M059J (cell line): ENCODE data around the gene PGD. TPM values are rescaled to one million over a fixed set of nuclear protein-coding genes. Genes with fewer than 3 reads are reported as not detected.

ENCODE experiments used
- DNase-seq: peaks from one replicate; pipeline ENCODE4 v3.0.0-alpha.2; 2012; ENCODE audit warnings: low read depth
- total RNA-seq: library from RNA; depleted of rRNA; stranded (reverse); fragments of >200 nt; shearing (Covaris generic); gene quantifications from 2 replicates; pipeline ENCODE4 v1.2.3, GENCODE V29; 2014; rRNA removed

PGD gene
- 37.1 and 62.3 TPM in 2 replicates for total RNA-seq

GRCh38 chr1:10398734-10399443 is at the start of gene PGD:
Gene PGD (plus strand): TSS chr1:10399064. CDS start chr1:10399118, 54 bp downstream.
- DNase-seq, result peak; percentile 98

- DNase-seq, result no peak
These were observed 45.6 kb upstream of the PGD start for GRCh38 chr1:10353282-10353681.

- DNase-seq, result no peak
These were observed 45.2 kb upstream of the PGD start for GRCh38 chr1:10353693-10354092.

GRCh38 chr1:10360045-10360444 is 38.8 kb upstream of the PGD start:
- DNase-seq, result no peak

GRCh38 chr1:10361515-10361914 is 37.3 kb upstream of the PGD start:
- no peak for DNase-seq

- no peak for DNase-seq
These were observed 30.7 kb upstream of the PGD start for GRCh38 chr1:10368194-10368593.

- no peak for DNase-seq
These were observed 24.4 kb upstream of the PGD start for GRCh38 chr1:10374442-10374860.

- peak; percentile 73 for DNase-seq
These were observed 21.4 kb upstream of the PGD start for GRCh38 chr1:10377365-10378029.

GRCh38 chr1:10378081-10378841 is 20.6 kb upstream of the PGD start:
- peak; percentile 30 for DNase-seq

GRCh38 chr1:10379101-10379620 is 19.7 kb upstream of the PGD start:
- no peak for DNase-seq

- no peak for DNase-seq
These were observed 19.2 kb upstream of the PGD start for GRCh38 chr1:10379676-10380075.

GRCh38 chr1:10380594-10381275 is 18.1 kb upstream of the PGD start:
- DNase-seq, result peak; percentile 88

- no peak for DNase-seq
These were observed 15.2 kb upstream of the PGD start for GRCh38 chr1:10383630-10384029.

- no peak for DNase-seq
These were observed 14.6 kb upstream of the PGD start for GRCh38 chr1:10384219-10384618.

- DNase-seq, result no peak
These were observed 11.8 kb upstream of the PGD start for GRCh38 chr1:10386761-10387676.

GRCh38 chr1:10387677-10388386 is 11.0 kb upstream of the PGD start:
- DNase-seq, result peak; percentile 27

- DNase-seq, result no peak
These were observed 10.5 kb upstream of the PGD start for GRCh38 chr1:10388387-10388715.

GRCh38 chr1:10389271-10389973 is 9.4 kb upstream of the PGD start:
- DNase-seq, result no peak

- DNase-seq, result no peak
These were observed 2.0 kb upstream of the PGD start for GRCh38 chr1:10396870-10397269.
